ENCODE data around the gene KCTD13.

- TF ChIP-seq POLR2AphosphoS5 (IDR thresholded peaks at IDR 0.05; ENCODE audit: borderline replicate concordance, low read depth, low read length) (no peak), EZH2 (IDR thresholded peaks at IDR 0.05) (no peak), FOXP2 (optimal IDR thresholded peaks at IDR 0.05; ENCODE audit: control extremely low read depth, extremely low read length, insufficient read depth) (no peak)
Observed at GRCh38 chr16:29906520-29907244, 19.3 kb downstream of the KCTD13 start.
